ENCODE data around the gene PCGF2.

Gene PCGF2

GRCh38 chr17:38705803-38706504, 42.2 kb downstream of the PCGF2 start (continued):
- TF ChIP-seq YY1 (tag by site-specific recombination; IDR thresholded peaks at IDR 0.05) (no peak), ZNF302 (tag by site-specific recombination; IDR thresholded peaks at IDR 0.05; ENCODE audit: low read depth) (no peak), ZNF10 (tag by site-specific recombination; IDR thresholded peaks at IDR 0.05) (no peak), ZNF184 (tag by site-specific recombination; IDR thresholded peaks at IDR 0.05) (no peak), ZNF248 (tag by site-specific recombination; IDR thresholded peaks at IDR 0.05) (no peak), KLF9 (tag by site-specific recombination; IDR thresholded peaks at IDR 0.05; ENCODE audit: low read depth) (peak; percentile 59; the same call in 1 of the 2 replicates), ZNF366 (tag by site-specific recombination; conservative IDR thresholded peaks at IDR 0.05) (peak; percentile 77), ZFP3 (tag by site-specific recombination; IDR thresholded peaks at IDR 0.05; ENCODE audit: low read depth) (no peak), ZNF837 (tag by site-specific recombination; IDR thresholded peaks at IDR 0.05) (no peak), ZNF76 (tag by site-specific recombination; IDR thresholded peaks at IDR 0.05; ENCODE audit: borderline replicate concordance, low read depth) (peak; percentile 44; the same call in 1 of the 2 replicates), SALL2 (tag by site-specific recombination; IDR thresholded peaks at IDR 0.05; ENCODE audit: borderline replicate concordance) (no peak), PRDM4 (tag by site-specific recombination; IDR thresholded peaks at IDR 0.05) (no peak), BCL11A (tag by site-specific recombination; IDR thresholded peaks at IDR 0.05; ENCODE audit: low read depth) (no peak; the same call in 1 of the 2 replicates), ZNF747 (tag by site-specific recombination; IDR thresholded peaks at IDR 0.05) (no peak), ZNF654 (tag by site-specific recombination; IDR thresholded peaks at IDR 0.05; ENCODE audit: low read depth) (no peak), ZNF621 (tag by site-specific recombination; IDR thresholded peaks at IDR 0.05) (no peak), MYNN (tag by site-specific recombination; IDR thresholded peaks at IDR 0.05; ENCODE audit: borderline replicate concordance) (no peak), ZNF792 (tag by site-specific recombination; IDR thresholded peaks at IDR 0.05) (no peak), OSR2 (tag by site-specific recombination; IDR thresholded peaks at IDR 0.05) (peak; percentile 76), IKZF3 (tag by site-specific recombination; IDR thresholded peaks at IDR 0.05) (peak; percentile 96), ZBTB44 (tag by site-specific recombination; IDR thresholded peaks at IDR 0.05) (no peak), ZNF211 (tag by site-specific recombination; IDR thresholded peaks at IDR 0.05; ENCODE audit: low read depth) (no peak), ZNF518A (tag by site-specific recombination; conservative IDR thresholded peaks at IDR 0.05; ENCODE audit: low read depth) (no peak), ZNF629 (tag by site-specific recombination; IDR thresholded peaks at IDR 0.05) (no peak), ZNF580 (tag by site-specific recombination; IDR thresholded peaks at IDR 0.05) (no peak), BCL6B (tag by site-specific recombination; IDR thresholded peaks at IDR 0.05) (no peak), ZNF664 (tag by site-specific recombination; IDR thresholded peaks at IDR 0.05) (no peak)
- TF ChIP-seq, protein P1, sequence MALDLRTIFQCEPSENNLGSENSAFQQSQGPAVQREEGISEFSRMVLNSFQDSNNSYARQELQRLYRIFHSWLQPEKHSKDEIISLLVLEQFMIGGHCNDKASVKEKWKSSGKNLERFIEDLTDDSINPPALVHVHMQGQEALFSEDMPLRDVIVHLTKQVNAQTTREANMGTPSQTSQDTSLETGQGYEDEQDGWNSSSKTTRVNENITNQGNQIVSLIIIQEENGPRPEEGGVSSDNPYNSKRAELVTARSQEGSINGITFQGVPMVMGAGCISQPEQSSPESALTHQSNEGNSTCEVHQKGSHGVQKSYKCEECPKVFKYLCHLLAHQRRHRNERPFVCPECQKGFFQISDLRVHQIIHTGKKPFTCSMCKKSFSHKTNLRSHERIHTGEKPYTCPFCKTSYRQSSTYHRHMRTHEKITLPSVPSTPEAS (tag by site-specific recombination; IDR thresholded peaks at IDR 0.05) = no peak
